ENCODE results near the gene KCNA5. TPM values are rescaled to one million over a fixed set of nuclear protein-coding genes. Genes with fewer than 3 reads are reported as not detected.

KCNA5 gene
- polyA plus RNA-seq, 3 donors = 1.8 to 2.2 (median 2.0) TPM

- peak in 10 of 11 donors; percentile 30 to 67 (median 54) for DNase-seq (ENCODE audit: extremely low read depth in 1 of 11, low read depth in 9 of 11, low spot score in 4 of 11)
Observed at GRCh38 chr12:5083955-5084849, 40.5 kb downstream of the KCNA5 start.

- no peak for DNase-seq (ENCODE audit: extremely low read depth in 1 of 11, low read depth in 9 of 11, low spot score in 4 of 11)
Observed at GRCh38 chr12:5085896-5086295, 42.2 kb downstream of the KCNA5 start.

GRCh38 chr12:5087831-5088554 lies 44.3 kb downstream of the KCNA5 start:
- no peak for DNase-seq (ENCODE audit: extremely low read depth in 1 of 11, low read depth in 9 of 11, low spot score in 4 of 11)

GRCh38 chr12:5088586-5089264 lies 45.0 kb downstream of the KCNA5 start:
- DNase-seq (ENCODE audit: extremely low read depth in 1 of 11, low read depth in 9 of 11, low spot score in 4 of 11) = no peak

GRCh38 chr12:5094551-5094950 lies 50.9 kb downstream of the KCNA5 start:
- DNase-seq (ENCODE audit: extremely low read depth in 1 of 11, low read depth in 9 of 11, low spot score in 4 of 11) = no peak

- DNase-seq (ENCODE audit: extremely low read depth in 1 of 11, low read depth in 9 of 11, low spot score in 4 of 11) = no peak
Observed at GRCh38 chr12:5094986-5095385, 51.3 kb downstream of the KCNA5 start.

Other genes starting within 250 kb of the KCNA5 start
- under 1 TPM; 0.03 to 0.30 (median 0.24) TPM for gene KCNA1, start 134.0 kb upstream of the KCNA5 start, polyA plus RNA-seq (ENCODE audit: insufficient read length in 3 of 3)

Data from renal cortex interstitium (tissue), 11 donors.